ENCODE data around the gene DGKG.

DGKG gene

GRCh38 chr3:186109897-186110803 is 251.9 kb downstream of the DGKG start:
- DNase-seq (ENCODE audit: low read depth in 2 of 2), result no peak

GRCh38 chr3:186108941-186109865 is 252.8 kb downstream of the DGKG start, which contains the start of gene ETV5:
ETV5 (minus strand) TSS chr3:186109089; CDS start chr3:186105868, 3,221 bp downstream.
- peak; percentile 87 to 89 for DNase-seq (ENCODE audit: low read depth in 2 of 2)

GRCh38 chr3:186108106-186108940 is 253.7 kb downstream of the DGKG start:
- DNase-seq (ENCODE audit: low read depth in 2 of 2), result no peak

GRCh38 chr3:186107215-186108105 is 254.6 kb downstream of the DGKG start:
- DNase-seq (ENCODE audit: low read depth in 2 of 2), result peak in 1 of 2 donors; percentile 12

- no peak for DNase-seq (ENCODE audit: low read depth in 2 of 2)
Measured at GRCh38 chr3:186105543-186105942, 256.5 kb downstream of the DGKG start.

GRCh38 chr3:186102687-186103086 is 259.3 kb downstream of the DGKG start:
- DNase-seq (ENCODE audit: low read depth in 2 of 2), result no peak

- DNase-seq (ENCODE audit: low read depth in 2 of 2), result no peak
Measured at GRCh38 chr3:186100398-186100797, 261.6 kb downstream of the DGKG start.

GRCh38 chr3:186099178-186099577 is 262.9 kb downstream of the DGKG start:
- no peak for DNase-seq (ENCODE audit: low read depth in 2 of 2)

- no peak for DNase-seq (ENCODE audit: low read depth in 2 of 2)
Measured at GRCh38 chr3:186098740-186099139, 263.3 kb downstream of the DGKG start.

- DNase-seq (ENCODE audit: low read depth in 2 of 2), result no peak
Measured at GRCh38 chr3:186097663-186098451, 264.2 kb downstream of the DGKG start.

GRCh38 chr3:186097317-186097662 is 264.7 kb downstream of the DGKG start:
- DNase-seq (ENCODE audit: low read depth in 2 of 2), result no peak
